Measurements from ENCODE around the gene TENM3. TPM values are rescaled to one million over a fixed set of nuclear protein-coding genes. Genes with fewer than 3 reads are reported as not detected.
A peak's percentile ranks its signal among the peaks of the same experiment; 100 is the strongest.

TENM3 gene
- 30.1 and 31.5 TPM in 2 replicates for total RNA-seq

DNA sequence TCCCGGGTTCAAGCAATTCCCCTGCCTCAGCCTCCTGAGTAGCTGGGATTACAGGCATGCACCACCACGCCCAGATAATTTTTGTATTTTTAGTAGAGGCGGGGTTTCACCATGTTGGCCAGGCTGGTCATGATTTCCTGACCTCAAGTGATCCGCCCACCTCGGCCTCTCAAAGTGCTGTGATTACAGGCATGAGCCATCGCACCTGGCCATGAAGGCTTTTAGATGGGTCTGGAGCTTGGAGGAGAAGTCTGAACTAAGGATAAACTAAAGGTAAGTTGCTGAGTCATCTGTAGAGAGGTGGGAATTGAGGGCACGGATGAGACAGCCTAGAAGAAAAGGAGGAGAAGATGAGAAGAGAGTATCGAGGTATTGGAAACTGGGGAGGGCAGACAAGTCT lies at the start of gene TENM3:
Gene TENM3 (plus strand): TSS at position 199 of the 400 bp plus-strand sequence. CDS start 80,619 bp downstream, outside the sequence.

Small RNAs within 50 kb of the gene (small RNA-seq; reads per million reads assigned to genes)
- gene RN7SKP67 (not detected), gene RNU2-34P (0.82 reads per million, percentile 50 among the genes with 10 or more reads in this experiment)
